T-helper 2 cell (primary cell): ENCODE data around the gene COL4A6.

Source experiments
- DNase-seq, 5 experiments: peaks; one replicate each; pipeline versions ENCODE4 v3.0.0 to v3.0.0-alpha.2; 2012 to 2022

The COL4A6 gene

DNA sequence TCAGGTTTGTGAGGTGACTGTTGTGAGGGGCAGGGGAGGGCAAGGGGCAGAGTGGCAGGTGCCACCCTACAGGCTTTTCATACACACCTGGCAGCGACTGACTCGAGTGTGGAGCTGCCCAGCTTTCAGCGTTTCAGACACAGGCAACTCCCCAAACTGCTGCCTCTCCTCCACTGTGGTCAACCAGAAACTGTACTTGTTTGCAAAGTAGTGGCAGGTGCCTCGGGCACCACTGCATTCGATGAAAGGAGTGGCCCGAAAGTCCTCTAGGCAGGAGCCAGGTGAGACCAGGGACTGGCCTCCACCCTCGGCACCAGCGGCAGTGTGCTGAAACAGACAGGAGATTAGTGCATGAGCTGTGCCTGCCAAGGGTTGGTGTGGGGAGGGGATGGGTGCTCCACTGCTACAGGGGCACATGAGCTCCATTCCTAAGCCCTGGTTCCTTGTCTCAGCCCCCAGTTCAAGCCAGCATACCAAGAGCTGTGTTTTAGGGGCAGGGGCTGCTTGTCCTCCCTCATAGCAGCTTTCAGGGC, 281.2 kb downstream of the COL4A6 start:
- DNase-seq: no peak

DNA sequence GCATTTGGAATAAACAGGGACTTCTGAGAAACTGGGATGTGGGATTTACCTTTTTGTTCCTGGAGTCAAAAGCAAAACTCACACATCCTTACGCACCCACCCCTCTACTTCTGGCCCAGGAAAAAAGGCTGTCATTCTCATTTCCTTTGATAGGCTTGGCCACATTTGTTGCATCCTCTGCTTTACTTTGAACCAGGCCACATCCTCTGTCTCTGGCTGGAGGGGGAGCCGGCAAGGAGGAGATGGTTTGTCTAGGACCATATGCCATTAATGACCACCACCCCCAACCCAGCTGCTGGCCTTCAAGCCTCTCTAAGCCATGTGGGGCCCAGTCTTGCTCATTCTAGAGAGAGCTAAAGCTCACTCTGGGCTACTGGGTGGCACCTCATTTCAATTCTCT, 282.1 kb downstream of the COL4A6 start:
- DNase-seq: no peak

DNA sequence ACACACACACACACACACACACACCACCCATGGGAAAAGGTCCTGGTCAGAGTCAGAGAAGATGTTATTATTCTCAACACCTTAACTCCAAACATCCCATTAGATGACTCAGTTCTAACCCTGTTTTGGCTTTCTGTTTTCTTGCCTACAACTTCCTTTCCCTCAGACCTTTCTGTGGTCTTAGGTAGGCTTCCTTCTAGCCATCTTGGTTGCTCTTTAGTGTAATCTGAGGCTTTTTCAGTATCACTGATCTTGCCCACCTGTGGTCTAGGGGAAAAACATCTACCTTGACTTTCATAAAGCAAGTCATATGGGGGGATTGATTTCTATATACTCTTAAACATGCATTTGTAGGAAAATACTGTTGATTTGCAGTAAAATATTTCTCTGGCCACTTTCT, 289.7 kb downstream of the COL4A6 start:
- DNase-seq: peak in 1 of 5 experiments; percentile 62

DNA sequence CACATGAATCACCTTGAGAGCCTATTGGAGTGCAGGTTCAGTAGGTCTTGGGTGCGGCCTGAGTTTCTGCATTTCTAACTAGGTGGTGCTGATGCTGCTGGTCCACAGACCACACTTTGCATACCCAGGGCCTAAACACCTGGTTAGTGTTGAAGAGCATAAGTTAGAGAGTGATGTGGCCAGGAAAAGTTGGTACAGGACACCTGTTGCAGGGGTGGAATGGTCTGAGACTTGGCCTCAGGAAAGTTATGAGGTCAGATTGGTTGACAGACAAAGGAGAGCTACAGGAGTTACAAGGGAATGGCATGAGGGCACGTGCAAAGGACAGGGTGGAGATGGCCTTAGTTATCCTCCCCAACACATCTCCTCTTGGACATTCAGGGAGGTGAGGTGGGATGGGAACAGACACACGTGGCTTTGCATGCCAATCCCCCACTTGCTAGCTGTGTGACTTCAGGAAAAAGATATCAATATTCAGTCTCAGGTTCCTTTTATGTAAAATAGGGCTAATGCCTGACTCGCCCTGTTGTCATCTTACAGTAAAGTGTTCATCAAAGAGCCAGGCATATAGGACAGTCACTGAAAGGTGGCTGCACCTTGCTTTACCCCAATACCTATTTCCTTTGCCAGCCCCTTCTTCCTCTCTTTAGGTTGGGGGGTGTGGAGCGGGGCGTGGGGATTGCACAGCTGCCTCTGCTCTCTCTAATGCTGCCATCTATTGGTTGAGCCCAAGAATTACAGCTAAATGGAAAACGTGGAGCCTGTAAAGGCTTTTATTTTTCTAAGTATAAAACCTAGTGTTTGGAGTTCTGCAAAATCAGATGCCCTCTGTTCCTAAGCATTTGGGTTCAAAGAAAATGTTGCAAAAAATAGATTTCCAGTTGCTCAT, 299.2 kb downstream of the COL4A6 start:
- peak in 1 of 5 experiments; percentile 6 for DNase-seq

DNA sequence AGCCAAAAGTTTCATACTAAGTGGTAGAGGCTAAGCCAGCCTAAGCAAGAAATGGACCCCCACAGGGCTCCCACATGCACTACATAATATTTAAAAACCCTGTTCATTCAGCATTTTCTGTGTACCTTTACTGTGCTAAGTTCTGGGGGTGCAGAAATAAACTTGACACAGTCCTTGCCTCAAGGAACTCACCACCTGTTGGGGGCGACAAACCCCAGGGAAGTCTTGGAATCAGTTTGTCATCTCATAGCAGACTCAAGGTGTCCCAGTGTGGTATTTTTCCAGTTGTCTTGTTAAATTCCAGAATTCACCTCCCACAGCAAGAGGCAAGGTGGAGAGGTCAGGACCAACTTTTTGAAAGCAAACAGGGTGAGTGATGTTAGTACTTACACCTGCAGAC, 303.5 kb downstream of the COL4A6 start:
- DNase-seq: no peak

DNA sequence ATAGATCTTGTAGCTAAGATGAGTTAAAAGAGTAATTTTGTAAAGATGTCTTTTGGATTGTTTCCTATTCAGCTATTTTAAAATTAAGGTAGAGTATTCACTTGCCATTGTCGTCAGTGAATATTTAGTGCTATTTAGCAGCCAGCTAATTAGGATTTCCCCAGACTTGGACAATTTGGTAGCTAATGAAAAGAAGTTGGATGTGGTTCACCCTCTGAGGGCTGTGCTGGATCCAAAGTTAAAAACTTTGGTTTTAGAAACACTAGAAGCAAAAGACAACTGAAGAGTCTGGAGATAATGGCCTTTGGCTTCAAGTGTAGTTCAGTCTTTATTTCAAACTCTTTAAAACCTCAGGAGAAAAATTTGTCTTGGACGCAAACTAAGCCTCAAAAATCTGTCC, 305.3 kb downstream of the COL4A6 start:
- no peak for DNase-seq

DNA sequence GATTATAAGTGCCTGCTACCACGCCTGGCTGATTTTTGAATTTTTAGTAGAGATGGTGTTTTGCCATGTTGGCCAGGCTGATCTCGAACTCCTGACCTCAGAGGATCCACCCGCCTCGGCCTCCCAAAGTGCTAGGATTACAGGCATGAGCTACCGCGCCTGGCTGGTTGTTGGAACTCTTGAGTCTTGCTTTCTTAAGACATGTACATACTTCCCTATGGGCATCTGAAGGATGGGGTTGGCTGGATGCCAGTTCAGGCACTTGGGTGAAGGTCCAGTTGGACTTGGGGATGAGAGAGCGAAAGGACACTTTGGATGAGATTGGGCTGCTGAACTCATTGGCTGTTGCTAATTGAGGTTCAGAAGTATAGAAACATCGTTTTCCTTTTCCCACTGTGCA, 306.2 kb downstream of the COL4A6 start:
- DNase-seq: no peak

DNA sequence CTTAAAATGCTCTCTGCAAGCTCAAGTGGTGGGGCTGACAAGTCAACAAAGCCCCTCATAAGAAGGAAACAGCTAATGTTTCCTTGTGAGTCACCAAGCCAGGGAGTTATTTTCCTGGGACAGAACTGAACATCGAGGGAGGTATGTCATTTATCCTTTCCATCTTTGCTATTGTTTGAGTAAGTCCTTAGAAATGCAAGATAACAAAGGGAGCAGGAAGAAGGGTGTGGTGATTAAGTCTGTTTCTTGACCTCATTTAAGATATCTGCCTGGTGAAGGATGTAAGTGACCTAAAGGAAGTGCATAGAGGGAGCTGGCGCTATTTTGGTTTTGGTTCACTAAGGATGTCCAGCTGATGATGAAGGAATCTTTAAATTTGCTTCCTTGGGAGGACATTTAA, 306.8 kb downstream of the COL4A6 start:
- DNase-seq: no peak

DNA sequence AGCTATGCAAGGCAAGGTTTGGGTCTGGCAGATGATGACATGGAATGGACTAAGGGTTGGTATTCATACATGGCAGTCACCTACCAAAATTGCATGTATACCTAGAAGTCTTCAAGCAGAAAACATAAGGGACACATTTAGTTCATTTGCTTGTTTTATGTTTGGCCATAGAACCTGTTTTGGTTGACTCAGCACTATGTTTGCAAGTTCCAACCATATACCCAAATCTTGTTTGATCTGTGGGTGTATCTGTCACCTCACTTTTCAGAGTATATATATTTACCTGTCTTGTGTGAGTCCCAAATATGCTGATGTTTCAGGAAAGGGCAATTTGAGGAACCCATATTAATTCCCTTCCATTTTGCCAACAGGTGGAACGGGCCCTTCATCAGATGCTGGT, 307.3 kb downstream of the COL4A6 start:
- no peak for DNase-seq

DNA sequence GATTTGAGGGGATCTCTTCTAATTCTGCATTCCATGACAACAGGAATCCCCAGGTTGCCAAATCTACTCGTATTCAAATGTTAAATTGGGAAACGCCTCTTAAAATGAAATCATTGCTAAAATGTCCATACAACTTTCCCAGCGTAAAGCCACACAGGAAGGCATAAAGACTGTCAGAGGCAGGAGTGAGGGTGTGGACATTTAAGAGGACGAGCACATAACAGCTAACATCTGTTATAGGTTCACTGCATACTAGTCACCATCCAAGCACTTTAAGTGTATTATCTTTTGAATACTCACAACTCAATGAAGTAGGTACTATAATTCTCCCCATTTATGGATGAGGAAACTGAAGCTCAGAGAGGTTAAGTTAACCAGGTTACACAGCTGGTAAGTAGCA, 311.1 kb downstream of the COL4A6 start:
- DNase-seq: no peak

DNA sequence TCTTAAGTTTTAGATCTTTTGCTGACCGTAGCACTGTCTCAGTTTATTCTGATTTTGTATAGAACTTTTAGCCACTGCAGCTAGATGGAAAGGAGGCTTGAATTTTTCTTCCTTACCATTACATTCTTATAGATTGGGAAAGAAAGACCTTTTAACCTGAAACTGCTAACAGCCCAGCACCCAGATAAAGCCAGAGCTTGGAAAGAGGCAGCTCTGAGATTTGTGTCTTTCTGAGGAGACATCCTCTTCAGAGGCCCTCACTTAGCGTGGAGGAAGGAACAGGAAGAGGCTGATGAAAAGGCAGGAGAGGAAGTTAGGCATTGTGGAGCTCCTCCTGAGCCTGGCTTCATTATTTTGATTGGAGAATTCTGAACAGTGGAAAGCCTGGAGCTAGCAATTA, 311.6 kb downstream of the COL4A6 start:
- DNase-seq: no peak

DNA sequence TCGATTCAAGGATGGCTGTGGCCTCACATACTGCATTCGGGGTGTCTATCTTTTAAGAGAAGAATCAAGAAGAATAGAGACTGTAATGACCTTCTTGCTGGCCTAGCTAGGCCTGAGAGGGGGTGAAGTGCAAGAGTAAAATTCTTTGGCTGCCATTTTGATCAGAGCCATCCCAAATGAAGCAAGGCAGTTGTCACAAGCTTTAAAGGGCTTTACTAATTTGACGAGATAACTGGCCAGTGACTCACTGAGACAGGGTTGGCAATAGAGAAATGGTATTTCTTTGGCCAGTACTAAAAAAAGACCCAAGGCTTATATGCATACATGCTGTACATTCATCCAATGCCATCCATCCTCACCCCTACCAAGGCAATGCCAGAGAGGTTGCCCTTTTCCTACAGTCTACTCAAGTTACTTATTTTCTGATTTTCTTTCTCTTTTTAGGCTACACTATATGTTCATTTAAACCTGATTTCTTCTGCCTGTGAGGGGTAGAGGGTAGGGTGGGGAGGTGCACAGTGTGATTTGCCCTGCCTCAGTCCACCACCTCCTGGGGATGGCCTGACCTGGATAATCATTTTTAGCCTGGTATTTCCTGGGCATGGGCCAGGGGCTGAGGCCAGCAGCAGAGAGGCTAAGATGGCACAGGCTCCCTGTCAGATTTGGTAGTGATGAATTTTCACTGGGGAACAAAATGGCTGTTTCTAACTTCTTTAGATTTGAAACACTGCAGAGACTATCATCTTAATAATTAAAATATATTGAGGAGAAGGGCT, 314.4 kb downstream of the COL4A6 start:
- no peak for DNase-seq

DNA sequence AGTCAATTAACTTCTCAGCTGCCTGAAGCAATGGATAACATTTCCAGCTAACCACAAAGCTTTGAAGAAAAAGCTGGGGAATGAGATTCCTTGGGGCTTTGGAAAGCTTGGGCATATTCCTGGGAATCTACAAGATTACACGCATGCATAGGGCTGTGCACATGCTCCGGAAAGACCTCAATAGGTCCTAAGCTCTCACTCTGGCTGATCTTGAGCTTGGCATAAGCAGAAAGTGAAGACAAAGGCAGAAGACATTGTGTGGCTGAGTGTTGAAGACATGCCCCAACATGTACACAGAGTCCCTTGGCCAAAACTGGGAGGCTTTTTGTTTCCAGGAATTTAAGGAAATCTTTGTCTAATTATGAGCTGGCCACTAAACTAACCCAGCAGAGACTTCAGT, 315.5 kb downstream of the COL4A6 start:
- no peak for DNase-seq

DNA sequence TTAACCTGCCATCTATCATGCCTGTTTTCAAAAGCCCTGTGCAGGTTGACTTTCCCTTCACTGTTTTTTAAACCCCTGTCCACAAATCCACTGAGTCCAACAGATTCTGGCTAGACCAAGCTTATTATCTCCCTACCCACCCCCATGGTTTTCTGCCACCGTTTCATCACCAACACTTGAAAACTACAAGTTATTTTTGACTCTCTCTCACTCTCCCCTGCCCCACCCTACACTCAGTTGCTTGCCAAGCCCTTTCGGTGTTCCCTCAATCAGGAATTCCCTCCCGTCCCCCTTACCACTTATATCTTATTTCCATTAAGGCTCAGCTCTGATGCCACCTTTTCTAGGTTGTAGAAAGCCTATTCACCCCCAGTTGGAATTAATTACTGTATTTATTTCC, 316.9 kb downstream of the COL4A6 start:
- no peak for DNase-seq

DNA sequence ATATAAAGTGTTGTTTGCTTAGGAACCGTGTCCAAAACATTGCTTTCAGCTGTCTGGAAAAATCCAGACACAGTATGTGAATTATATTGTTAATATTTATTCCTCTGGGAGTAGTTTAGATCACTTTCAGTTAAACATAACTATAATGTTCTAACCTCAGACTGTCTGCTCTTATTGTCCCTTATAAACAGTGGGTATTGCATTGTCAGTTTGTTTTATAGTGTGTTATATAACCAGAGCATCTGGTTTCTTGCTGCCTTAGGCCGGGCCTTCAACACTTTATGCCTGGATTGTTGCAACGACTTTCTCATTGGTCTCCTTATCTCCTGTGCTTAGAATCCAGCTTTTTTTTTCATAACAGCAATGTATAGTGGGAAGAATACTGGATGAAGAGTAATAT, 320.2 kb downstream of the COL4A6 start:
- DNase-seq: no peak

DNA sequence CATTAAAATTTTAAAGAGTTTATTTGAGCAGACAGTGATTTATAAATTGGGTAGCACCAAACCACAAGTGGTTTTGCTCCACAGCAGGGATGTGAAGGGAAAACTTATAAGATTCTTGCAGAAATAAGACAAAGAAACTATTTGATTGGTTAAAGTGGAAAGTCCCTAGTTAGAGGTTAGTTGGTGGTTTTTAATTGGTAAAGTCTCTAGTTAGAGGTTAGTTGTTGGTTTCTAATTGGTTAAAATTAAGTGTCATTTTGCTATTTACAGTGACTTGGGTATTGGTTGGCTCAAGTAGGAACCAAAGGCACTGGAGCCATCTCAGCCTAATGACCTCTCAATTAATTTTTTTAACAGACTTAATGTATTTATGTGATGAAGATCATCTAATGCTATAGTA, 323.7 kb downstream of the COL4A6 start:
- DNase-seq: no peak
